HG02938 (cell line): Measurements from ENCODE around the gene CLCNKA.
"Not testable (repeated sequence)": the region's sequence is repeated elsewhere in the genome, so short reads cannot be mapped to it uniquely, and the experiment has no call there.

Source experiments
- ATAC-seq: cut with Tn5 transposase; IDR thresholded peaks from one replicate; pipeline ENCODE4 v1.9.1; 2021; ENCODE audit warnings: mild to moderate bottlenecking, moderate library complexity; ENCODE audit not compliant: unreplicated experiment

The CLCNKA gene

DNA sequence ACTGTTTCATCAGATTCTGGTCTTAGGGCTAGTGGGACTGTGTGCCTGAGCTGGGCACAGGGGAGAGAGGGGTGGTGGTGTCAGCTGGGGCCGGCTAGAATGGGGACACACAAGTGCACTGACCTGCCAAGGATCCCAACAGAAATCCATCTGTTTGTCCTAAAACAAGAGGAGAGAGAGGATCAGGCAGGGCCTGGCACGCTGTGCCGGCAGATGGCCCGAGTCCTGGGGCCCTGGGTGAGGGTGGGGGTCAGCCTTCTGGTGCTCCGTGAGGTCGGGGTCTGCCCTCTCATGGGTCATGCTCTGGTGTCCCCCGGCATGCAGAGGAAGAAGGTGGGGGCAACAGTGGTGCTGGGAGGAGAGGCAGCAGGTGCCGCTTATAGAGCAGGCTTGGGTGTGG, 18.0 kb downstream of the CLCNKA start:
- ATAC-seq: not testable (repeated sequence)

DNA sequence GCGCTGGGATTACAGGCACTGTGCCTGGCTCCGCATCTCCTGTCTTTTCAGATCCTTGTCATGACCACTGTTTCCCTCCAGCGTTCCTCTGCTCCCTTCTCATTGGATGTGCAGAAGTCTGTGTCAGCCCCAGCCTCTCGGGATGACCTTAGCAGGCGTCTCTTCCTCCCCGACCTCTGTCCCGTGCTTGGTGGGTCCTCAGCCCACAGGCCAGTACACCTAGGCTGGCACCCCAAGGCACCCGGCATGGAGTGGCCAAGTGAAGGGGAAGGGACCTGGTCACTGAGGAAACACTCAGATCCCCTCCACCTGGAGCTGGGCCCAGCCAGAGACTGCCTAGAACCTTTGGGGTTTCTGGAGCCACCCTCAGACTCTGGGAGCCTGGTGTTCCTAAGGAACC, 19.4 kb downstream of the CLCNKA start:
- no peak for ATAC-seq

DNA sequence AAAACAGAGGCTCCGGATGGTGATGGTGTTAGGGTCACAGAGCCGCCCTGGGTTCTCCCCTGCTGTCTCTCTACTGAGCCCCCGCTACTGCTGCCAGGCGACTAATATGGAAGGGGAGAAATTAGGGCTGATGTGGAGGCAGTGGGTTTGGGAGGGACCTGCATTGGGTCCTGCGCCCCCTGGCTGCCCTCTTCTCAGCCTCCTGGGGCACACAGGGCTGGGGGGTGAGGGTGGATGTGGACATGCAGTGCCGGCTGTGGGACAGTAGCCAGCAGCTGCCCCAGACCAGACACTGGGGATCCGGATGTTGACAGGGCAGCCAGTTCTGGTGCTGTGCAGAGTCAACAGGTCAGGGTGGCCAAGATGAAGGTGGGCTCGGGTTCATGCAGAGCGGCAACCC, 20.3 kb downstream of the CLCNKA start:
- ATAC-seq: no peak

DNA sequence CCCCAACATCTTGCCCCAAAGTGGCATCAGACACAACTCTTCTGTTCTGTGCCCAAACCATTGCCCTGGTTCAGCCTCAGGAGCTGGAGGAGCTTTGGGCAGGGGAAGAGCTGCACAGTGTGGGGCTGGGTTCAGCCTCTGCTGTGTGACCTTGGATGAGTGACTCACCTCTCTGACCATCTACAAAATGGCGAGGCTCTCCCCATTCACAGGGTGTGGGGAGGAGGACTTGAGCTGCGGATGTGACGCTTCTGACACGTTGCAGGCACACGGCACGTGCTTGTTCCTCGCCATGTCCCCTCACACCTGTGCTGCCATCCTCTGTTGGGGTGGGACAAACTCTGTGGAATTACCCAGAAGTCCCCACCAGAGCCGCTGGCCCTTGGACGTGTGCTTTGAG, 20.8 kb downstream of the CLCNKA start:
- not testable (repeated sequence) for ATAC-seq

DNA sequence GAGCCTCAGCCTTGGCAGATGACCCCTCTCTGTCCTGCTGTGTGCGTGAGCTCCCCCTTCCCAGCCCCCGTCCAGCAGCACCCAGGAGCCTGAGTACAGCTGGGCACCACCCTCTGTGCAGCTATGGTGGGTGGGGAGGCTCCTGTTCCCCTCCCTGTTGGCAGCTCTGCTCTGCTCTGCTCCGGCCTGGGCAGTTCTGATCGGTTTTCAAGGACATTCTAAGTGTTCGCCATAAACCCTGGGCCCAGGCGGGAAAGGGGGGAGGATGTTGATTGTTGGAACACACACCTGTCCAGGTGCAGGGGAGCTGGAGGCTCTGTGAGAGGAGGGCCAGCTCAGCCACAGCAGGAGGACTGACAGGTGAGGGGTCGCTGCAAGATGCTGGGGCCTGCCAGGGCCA, 21.7 kb downstream of the CLCNKA start, which contains the start of gene CLCNKB:
Gene CLCNKB (plus strand): TSS at position 262 of the 400 bp plus-strand sequence. CDS start 711 bp downstream, outside the sequence.
- ATAC-seq: no peak

DNA sequence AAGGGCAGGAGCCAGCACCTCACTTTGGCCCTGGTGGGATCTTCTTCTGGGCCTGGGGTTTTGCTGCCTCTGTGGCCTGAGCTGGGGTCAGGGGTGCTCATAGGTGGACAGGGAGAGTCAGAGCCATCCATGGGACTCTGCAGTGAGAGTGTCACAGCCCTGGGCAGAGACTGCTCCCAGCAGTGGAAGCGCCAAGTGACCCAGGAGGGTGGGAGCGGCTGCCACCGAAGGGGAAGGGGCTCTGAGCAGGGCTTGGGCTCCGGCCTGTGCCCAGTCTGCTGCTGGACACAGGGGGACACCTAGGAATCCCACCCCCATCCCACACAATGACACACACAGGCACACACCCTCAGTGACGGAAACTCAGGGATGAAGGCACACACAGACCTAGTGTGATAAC, 22.1 kb downstream of the CLCNKA start:
- ATAC-seq: no peak

DNA sequence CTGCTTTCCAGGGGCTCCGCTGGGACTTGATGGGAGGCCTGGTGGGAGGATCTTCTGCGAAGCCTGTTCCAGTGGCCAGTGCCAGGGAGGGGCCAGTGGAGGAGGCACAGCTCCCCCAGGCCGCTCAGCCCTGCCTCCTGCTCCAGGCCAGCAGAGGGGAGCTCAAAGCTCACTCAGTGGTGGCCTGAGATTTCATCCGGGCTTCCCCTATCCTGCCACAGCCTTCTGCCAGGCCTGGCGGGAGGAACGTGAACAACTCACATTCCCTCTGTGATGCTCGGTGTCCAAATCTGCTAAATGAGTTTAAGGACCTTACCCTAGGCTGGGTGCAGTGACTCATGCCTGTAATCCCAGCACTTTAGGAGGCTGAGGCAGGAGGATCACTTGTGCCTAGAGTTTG, 25.0 kb downstream of the CLCNKA start:
- no peak for ATAC-seq

DNA sequence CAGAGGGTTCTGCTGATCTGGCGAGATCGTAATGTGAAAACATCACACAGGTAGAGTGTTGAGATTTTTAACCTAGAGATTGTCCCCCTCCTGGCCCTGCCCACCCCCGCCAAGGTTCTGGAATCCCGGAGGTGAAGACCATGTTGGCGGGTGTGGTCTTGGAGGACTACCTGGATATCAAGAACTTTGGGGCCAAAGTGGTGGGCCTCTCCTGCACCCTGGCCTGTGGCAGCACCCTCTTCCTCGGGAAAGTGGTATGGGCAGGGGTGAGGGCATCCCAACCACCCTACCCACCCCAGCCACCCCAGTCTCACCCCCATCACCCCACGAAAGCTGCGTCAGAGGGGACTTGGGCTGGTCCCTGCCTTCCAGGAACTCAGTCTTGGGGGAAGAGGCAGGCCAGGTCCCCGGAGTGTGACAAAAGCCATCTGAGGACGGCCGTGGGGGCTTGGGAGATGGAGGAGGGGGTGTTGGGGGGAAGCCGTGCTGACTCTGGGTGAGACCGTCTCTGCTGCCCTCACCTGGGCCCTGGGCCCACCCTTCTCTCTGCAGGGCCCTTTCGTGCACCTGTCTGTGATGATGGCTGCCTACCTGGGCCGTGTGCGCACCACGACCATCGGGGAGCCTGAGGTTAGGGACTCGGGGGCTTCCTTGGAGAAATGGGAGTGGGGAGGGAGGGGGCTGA, 26.1 kb downstream of the CLCNKA start:
- no peak for ATAC-seq

DNA sequence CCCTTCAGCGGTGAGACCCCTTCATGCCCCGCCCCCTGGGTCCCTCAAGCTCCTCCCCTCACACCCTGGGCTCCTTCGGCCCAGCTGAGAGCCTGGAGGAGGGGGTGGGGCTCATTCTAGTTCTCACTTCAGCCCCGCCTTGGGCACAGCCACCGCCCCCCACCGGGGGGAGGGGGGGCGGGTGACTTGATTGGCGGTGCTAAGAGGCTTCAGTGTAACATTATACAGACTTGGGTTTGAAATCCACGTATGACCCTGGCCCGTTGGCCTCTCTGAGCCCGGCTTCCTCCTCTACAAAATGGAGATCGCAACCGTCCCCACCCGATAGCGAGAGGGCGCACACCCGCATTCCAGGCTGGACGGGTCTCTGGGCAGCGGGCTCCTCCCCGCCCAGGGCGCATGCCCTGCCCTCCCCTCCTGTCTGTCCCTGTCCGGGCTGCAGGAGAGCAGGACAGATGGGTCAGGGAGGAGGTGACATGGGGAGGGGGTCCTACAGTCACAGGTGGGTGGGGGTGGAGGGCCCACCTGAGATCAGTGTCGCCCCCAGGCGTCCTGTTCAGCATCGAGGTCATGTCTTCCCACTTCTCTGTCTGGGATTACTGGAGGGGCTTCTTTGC, 26.8 kb downstream of the CLCNKA start:
- ATAC-seq: no peak

DNA sequence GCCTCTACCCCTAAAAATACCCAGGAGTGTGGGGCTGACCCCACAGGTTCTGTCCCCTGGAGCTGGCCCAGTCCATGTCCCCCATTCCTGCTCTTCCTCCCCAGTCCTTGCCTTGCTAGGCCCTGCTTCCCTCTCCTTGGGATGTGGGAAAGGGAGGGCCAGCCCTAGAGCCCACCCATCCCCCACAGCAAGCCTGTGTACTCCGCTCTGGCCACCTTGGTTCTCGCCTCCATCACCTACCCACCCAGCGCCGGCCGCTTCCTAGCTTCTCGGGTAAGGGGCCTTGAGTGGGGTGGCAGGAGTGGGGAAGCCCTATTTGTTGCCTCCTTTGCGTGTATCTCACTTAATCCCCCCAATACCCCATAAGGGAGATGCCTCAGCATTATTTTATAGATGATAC, 28.5 kb downstream of the CLCNKA start:
- no peak for ATAC-seq

DNA sequence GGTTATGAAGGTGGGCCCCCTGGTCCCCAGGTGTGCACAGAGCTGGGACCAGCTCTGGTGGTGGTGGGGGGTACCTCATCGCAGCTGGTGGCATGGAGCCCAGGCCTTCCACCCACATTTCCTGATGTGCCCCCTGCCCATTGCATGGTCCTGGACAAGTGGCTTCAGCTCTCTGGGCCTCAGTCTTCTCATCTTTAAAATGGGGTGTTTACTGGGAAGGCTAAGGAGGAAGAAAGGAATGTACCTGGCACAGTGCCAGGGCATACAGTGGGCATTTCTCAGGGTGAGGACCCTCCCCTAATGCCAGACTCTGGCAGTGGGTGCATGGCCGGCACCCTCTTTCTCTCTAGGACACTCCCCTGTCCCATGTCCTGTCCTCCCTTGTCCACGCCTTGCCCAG, 29.2 kb downstream of the CLCNKA start:
- ATAC-seq: no peak

DNA sequence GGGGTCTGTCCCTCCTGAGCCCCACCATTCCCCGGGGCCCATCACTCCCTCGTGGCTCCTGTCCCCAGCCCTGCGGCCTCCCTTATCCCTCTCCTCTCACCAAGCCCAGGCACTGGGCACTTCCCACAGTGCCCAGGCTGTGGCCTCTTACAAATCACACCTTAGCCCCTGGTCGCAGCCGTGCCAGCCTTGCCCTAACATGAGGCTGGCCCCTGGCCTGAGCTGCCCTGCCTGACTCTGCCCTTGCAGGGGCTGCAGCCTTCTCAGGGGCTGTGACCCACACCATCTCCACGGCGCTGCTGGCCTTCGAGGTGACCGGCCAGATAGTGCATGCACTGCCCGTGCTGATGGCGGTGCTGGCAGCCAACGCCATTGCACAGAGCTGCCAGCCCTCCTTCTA, 30.1 kb downstream of the CLCNKA start:
- not testable (repeated sequence) for ATAC-seq

DNA sequence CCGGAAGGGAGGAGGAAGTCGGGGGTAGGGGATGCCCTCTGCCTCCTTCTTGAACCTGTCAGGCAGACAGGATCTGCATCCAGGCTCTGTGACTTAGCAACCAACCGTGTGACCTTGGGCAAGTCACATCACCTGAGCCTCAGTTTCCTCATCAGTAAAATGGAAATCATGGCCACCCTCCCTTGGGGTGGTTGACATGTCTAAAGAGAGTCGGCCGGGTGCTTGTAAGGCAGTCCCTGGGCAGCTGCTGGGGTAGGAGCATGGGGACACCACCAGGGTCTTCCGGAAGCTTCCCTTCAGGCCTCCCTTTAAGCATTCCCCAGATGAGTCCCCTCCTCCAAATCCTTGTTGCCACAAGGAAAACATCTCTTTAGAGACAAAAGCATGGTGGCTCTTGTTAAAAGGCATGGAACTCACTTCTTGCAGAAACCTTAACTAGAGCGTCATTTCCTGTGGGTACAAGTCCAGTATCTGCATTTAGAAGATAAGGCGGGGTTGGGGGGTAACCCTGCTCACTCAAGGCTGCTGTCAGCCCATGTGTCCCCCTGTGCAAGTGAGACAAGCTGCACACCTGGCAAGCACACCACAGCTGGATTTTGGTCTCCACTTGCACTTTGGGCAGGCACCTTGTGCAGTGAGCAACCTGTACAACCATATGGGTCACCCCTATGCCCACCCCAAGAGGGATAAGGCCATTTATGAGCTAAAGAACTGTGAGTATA, 32.1 kb downstream of the CLCNKA start:
- no peak for ATAC-seq

DNA sequence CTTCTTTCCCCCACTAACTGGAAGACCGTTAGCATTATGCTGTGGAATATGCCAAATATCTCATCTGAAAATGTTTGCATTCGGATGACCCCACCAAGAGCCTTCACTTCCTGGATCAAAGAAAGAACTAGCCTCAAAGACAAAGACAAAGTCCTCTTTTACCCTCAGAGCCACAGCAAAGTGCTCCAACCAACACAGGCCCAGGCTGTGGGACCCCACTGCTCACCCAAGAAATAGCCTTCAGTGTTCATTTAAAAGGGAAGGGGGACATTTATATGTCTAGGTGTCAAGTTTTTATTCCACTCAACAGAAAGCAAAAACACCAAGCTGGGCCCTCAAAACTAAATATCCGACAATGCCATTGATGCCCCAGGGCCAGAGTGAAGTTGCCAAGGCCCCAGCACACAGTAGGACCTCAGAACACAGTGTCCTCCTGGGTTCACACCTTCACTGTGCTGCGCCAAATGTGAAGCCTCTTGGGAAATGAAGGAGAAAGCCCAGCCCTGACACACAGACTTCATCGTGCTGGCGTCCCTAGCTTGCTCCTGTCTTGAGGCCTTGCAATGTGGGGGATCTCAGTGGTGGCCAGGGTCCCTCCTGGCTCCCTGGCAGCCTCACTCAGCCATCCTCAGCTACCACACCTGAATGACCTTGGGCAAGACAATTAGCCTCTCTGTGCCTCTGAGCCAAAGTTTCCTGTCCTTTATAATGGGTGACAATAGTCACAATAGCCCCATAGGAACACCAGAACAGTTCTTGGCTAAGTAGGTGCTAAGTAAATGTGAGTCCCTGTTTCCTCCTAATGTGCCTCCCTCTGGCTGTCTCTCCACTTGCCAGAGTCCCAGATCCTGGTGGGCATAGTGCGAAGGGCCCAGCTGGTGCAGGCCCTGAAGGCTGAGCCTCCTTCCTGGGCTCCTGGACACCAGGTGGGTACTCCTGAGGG, 33.0 kb downstream of the CLCNKA start:
- no peak for ATAC-seq

DNA sequence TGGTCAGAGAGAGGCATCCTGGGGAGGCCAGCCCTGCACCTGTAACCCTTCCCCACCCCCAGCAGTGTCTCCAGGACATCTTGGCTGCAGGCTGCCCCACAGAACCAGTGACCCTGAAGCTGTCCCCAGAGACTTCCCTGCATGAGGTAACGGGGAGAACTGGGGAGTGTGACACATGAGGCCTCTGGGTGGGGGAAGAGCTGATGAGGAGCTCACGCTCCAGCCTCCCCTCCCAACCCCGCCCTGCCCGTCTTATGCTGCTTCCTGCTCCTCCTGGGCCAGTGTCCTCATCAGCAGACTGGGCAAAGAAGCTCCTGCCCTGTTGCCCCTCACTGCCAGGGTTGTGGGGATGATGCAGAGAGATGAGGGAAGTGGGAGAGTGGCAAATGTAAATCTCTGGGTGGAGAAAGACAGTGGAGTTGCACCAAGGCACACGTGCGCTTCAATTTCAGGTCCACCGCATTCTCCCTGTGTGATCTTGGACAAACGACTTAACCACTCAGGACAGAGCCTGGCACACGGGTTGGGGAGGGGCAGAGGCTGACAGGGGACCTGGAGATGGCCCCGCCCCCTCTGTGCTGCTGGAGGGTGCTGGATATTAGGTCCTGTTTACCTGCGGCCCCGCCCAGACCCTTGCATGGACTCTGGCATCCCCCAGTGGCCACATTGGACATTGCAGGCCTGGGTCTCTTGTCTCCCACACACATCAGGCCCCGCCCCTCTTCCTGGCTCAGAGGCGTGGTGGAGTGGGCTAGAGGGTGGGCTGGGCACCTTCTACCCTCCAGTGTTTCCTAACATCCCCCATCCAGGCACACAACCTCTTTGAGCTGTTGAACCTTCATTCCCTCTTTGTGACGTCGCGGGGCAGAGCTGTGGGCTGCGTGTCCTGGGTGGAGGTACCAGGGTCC, 34.0 kb downstream of the CLCNKA start:
- peak; percentile 78 for ATAC-seq

DNA sequence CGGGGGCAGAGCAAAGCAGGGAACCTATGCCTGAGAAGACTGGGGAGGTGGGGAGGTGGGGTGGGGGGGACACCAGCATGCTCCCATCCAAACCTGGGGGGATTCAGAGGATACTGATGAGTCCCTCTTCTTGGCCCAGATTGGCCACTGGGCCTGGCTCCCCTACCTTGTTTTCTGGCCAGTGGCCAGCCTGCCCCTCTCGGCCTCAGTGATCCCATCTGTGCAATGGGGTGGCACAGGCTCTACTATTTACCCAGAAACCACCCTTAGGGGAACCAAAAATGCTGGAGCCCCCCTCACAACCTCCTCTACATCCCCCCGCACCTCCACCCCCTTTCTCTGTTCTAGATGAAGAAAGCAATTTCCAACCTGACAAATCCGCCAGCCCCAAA, 34.7 kb downstream of the CLCNKA start:
- not testable (repeated sequence) for ATAC-seq

DNA sequence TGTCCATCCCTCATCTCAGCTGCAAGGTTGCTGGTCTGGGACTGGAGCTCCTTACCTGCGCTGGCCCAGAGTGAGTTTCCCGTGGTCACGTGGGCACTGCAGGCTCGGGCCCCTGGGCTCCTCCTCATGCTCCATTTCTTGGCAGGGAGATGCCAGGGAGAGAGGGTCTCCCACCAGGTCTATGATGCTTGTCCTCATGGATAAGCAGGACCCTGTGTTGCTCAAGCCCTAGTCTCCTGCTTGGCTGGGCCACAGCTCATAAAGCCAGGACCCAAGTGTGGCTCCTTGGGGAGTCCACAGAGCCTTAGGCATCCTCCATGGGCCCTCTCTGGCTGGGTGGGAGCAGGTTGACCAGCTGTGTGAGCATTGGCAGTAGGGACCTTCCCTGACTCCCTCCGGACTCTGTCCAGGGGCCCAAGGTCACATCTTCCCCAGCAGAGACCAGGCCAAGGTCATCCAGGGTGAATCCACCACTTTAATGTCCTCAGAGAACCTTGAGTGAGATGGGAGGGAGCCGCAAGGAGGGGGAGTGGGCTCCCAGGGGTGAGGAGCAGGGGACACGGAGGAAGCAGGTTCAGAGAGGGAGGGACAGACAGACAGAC, 35.6 kb downstream of the CLCNKA start:
- not testable (repeated sequence) for ATAC-seq

DNA sequence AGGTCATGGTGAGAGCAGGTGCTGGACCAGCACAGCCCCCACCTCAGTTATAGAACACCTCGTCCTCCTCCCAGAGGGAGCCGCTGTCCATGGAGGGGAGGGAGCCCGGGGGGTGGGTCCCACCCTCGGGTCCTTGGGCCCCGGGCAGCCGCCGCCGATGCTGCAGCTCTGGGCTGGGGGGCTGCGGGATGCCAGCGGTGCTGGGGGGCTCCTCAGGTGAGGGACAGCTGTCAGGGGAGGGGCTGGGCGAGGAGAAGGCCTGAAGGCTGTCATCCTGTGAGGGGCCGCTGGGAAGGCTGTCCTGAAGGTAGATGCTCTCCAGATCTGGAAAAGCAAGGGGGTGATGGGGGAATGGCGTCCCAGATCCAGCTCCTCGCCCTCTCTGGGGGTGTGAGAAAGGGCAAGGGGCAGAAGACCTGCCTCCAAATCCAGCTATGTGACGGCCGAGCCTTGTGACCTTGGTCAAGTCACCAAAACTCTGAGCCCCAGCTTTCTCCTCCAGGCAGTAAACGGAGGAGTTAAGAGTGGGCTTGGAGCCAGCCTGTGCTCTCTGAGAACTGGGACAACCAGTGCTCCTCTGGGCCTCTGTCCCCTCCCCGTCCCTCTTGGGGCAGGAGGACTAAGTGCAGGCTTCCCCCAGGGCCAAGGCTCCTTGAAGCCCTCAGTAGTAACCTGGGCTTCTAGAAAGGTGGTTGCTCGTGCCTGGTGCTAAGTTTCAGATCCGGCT, 36.7 kb downstream of the CLCNKA start:
- ATAC-seq: not testable (repeated sequence)

DNA sequence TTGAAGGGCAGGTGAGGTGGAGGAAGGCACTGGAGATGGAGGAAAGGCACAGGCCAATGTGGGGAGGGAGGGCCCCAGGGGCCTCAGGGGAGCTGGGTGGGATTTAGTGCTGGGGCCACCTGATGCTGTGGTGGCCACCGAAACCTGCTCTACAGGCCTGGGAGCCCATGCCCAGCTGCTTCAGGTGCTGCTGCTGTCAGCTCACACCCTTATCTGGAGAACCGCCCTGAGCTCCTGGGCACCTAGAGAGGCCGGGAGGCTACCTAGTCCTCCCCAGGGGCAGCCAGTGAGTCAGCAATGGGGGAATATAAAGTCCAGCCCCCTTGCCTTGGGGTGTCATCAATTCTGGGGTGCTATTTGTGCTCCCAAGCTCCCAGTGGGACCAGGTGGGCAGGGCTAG, 39.4 kb downstream of the CLCNKA start:
- ATAC-seq: no peak
